T-helper 1 cell treated with Interleukin-12 subunit alpha and Interleukin-12 subunit beta and Interleukin-4 antibody, amounts not matched to agents 30 ng/mL and 1 ng/mL, for 36 hours (primary cell): ENCODE results near the gene PRSS22. TPM values are rescaled to one million over a fixed set of nuclear protein-coding genes. Genes with fewer than 3 reads are reported as not detected.

Experiments used
- intact Hi-C: fragments of 100-400 bp; cut with micrococcal nuclease; formaldehyde crosslinking; loops from one replicate; pipeline ENCODE4 v1.15.1; 2024
- total RNA-seq: library from RNA; stranded (reverse); gene quantifications from 2 replicates; pipeline ENCODE4 v1.2.3, GENCODE V29; 2022

PRSS22 gene
- total RNA-seq, 1 donor from 2014 or later, result not detected

- intact Hi-C loops, result loop anchor here (1.0 to 2.0 kb wide), 7 partner anchors 8 to 199 kb away; partner anchors contain the start of genes KCTD5, PAQR4 and SRRM2
Measured at GRCh38 chr16:2881783-2882649, 24.0 kb upstream of the PRSS22 start.

- intact Hi-C loops, result no loop called here
Measured at GRCh38 chr16:2879854-2880508, 22.0 kb upstream of the PRSS22 start.

- intact Hi-C loops, result loop anchor here (1.0 kb wide), 4 partner anchors 7 to 52 kb away; no protein-coding TSS in a partner anchor
Measured at GRCh38 chr16:2874912-2875362, 17.0 kb upstream of the PRSS22 start.

GRCh38 chr16:2874032-2874911 lies 16.3 kb upstream of the PRSS22 start:
- intact Hi-C loops, result loop anchor here (1.0 kb wide), 1 partner anchor 8 kb away; no protein-coding TSS in a partner anchor

GRCh38 chr16:2871926-2872325 lies 14.0 kb upstream of the PRSS22 start:
- intact Hi-C loops, result no loop called here

- intact Hi-C loops, result loop anchor here (1.0 kb wide), 8 partner anchors 14 to 336 kb away; partner anchors contain the start of genes ELOB, KCTD5, PRSS21 and SRRM2
Measured at GRCh38 chr16:2867987-2868789, 10.2 kb upstream of the PRSS22 start.

GRCh38 chr16:2867661-2867986 lies 9.7 kb upstream of the PRSS22 start:
- intact Hi-C loops, result no loop called here

- intact Hi-C loops, result no loop called here
Measured at GRCh38 chr16:2866431-2866830, 8.5 kb upstream of the PRSS22 start.

GRCh38 chr16:2865651-2866050 lies 7.7 kb upstream of the PRSS22 start:
- intact Hi-C loops, result no loop called here

GRCh38 chr16:2860826-2861567 lies 3.0 kb upstream of the PRSS22 start:
- intact Hi-C loops, result no loop called here

- intact Hi-C loops, result no loop called here
Measured at GRCh38 chr16:2859686-2860265, 1.8 kb upstream of the PRSS22 start.

- intact Hi-C loops, result no loop called here
Measured at GRCh38 chr16:2858245-2859025, 465 bp upstream of the PRSS22 start.

GRCh38 chr16:2856686-2857450 lies 1.1 kb downstream of the PRSS22 start:
- intact Hi-C loops, result no loop called here

GRCh38 chr16:2856061-2856670 lies 1.8 kb downstream of the PRSS22 start:
- intact Hi-C loops, result no loop called here

- intact Hi-C loops, result no loop called here
Measured at GRCh38 chr16:2855536-2855935, 2.4 kb downstream of the PRSS22 start.

- intact Hi-C loops, result no loop called here
Measured at GRCh38 chr16:2854700-2855309, 3.2 kb downstream of the PRSS22 start.

- intact Hi-C loops, result no loop called here
Measured at GRCh38 chr16:2853531-2854073, 4.4 kb downstream of the PRSS22 start.
